ENCODE measurements around the gene ERP44. TPM values are rescaled to one million over a fixed set of nuclear protein-coding genes. Genes with fewer than 3 reads are reported as not detected.
"Not testable (repeated sequence)": the region's sequence is repeated elsewhere in the genome, so short reads cannot be mapped to it uniquely, and the experiment has no call there.

Gene ERP44
- total RNA-seq, 1 donor from 2014 or later: 19.3 TPM

- H3K36me3 Mint-ChIP-seq (ENCODE audit: unreplicated experiment): no peaks in the 10 kb centered on the region
- no peaks in the 10 kb centered on the region for H3K27me3 Mint-ChIP-seq (ENCODE audit: unreplicated experiment)
- no peak for DNase-seq
- H3K4me1 Mint-ChIP-seq (ENCODE audit: low read depth, unreplicated experiment): peaks cover 3% of the 10 kb centered on the region
- H3K9me3 Mint-ChIP-seq (ENCODE audit: unreplicated experiment): no peaks in the 10 kb centered on the region
- H3K4me3 Mint-ChIP-seq (ENCODE audit: unreplicated experiment): no peak overlapping the region
- TF ChIP-seq CTCF (IDR thresholded peaks at IDR 0.05; ENCODE audit: partially characterized antibody, unreplicated experiment): no peak
- H3K27ac Mint-ChIP-seq (ENCODE audit: unreplicated experiment): no peak overlapping the region
Observed at GRCh38 chr9:100012279-100012678, 86.5 kb downstream of the ERP44 start.

DNA sequence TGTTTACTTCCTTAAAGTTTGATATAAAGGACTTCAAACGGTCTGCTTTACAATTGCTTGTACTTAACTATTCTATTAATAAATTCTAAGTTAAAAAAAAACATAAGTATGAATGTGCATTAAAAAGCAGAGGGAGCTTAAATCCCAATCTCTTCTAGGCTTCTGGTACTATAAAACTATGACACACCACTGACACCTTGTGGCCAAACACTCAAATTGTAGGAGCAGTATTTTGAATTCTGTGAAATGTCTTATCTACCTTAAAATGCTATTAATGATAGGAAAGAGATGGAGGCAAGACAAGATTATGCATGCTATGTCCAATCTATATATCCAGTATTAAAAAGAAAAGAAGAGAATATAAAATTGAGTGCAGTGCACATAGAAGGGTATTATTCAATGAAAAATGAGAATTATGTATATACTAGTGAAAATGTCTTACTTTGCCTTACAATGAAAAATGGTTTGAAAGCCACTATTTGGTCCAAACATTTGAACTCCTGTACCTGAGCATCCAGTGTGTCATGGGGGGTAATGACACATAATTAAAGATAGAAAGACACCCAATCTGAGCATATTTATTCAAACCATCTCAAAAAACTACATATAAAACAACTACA, 87.6 kb downstream of the ERP44 start:
- Mint-ChIP-seq H3K9me3 (ENCODE audit: unreplicated experiment) (no peaks in the 10 kb centered on the region), H3K36me3 (ENCODE audit: unreplicated experiment) (no peaks in the 10 kb centered on the region), H3K27ac (ENCODE audit: unreplicated experiment) (no peak overlapping the region), H3K27me3 (ENCODE audit: unreplicated experiment) (no peaks in the 10 kb centered on the region), H3K4me1 (ENCODE audit: low read depth, unreplicated experiment) (peaks cover 4% of the 10 kb centered on the region), H3K4me3 (ENCODE audit: unreplicated experiment) (no peak overlapping the region)
- TF ChIP-seq CTCF (IDR thresholded peaks at IDR 0.05; ENCODE audit: partially characterized antibody, unreplicated experiment): peak; percentile 92
- no peak for DNase-seq

DNA sequence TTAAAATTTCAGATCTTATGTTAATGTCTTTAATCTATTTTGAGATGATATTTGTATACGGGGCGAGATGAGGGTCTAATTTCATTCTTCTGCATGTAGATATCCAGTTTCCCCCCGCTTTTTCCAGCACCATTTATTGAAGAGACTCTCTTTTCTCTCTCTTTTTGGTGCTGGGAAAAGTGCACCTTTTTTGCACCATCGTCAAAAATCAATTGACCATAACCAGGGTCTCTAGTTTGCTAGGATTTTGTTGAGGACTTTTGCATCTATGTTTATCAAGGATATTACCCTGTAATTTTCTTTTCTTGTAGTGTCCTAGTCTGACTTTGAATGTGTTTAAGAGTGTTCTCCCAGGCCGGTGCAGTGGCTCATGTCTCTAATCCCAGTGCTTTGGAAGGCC, 99.0 kb downstream of the ERP44 start:
- Mint-ChIP-seq H3K4me3 (ENCODE audit: unreplicated experiment) (no peak overlapping the region), H3K27me3 (ENCODE audit: unreplicated experiment) (no peaks in the 10 kb centered on the region), H3K9me3 (ENCODE audit: unreplicated experiment) (peaks cover 6% of the 10 kb centered on the region), H3K36me3 (ENCODE audit: unreplicated experiment) (peaks cover 34% of the 10 kb centered on the region), H3K27ac (ENCODE audit: unreplicated experiment) (no peak overlapping the region), H3K4me1 (ENCODE audit: low read depth, unreplicated experiment) (peaks cover 1% of the 10 kb centered on the region)
- TF ChIP-seq CTCF (IDR thresholded peaks at IDR 0.05; ENCODE audit: partially characterized antibody, unreplicated experiment): no peak
- DNase-seq: no peak

DNA sequence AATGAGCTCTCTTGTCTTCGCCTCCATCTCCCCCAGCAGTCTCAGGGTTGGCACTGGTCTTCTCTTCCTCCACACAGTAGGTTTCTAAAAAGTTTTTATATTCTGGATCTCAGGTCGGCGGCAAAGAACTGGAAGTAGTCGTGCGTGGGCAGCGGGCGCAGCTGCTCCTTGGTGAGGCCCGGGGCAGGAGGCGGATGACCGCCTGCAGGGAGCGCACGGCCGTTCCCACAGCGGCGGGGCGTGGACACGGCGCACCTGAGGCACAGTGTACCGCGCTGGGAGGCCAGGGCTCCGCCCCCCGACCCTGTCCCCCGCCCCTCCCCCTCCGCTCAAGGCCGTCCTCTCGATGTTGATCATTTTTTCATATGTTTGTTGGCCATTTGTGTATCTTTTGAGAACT, 99.9 kb downstream of the ERP44 start:
- TF ChIP-seq CTCF (IDR thresholded peaks at IDR 0.05; ENCODE audit: partially characterized antibody, unreplicated experiment): no peak
- no peak for DNase-seq
- Mint-ChIP-seq H3K9me3 (ENCODE audit: unreplicated experiment) (peaks cover 7% of the 10 kb centered on the region), H3K27me3 (ENCODE audit: unreplicated experiment) (no peaks in the 10 kb centered on the region), H3K27ac (ENCODE audit: unreplicated experiment) (no peak overlapping the region), H3K4me1 (ENCODE audit: low read depth, unreplicated experiment) (peaks cover 1% of the 10 kb centered on the region), H3K36me3 (ENCODE audit: unreplicated experiment) (peaks cover 34% of the 10 kb centered on the region), H3K4me3 (ENCODE audit: unreplicated experiment) (no peak overlapping the region)

GRCh38 chr9:99998266-99998665, 100.5 kb downstream of the ERP44 start:
- no peak for TF ChIP-seq CTCF (IDR thresholded peaks at IDR 0.05; ENCODE audit: partially characterized antibody, unreplicated experiment)
- Mint-ChIP-seq H3K9me3 (ENCODE audit: unreplicated experiment) (peaks cover 11% of the 10 kb centered on the region), H3K27me3 (ENCODE audit: unreplicated experiment) (no peaks in the 10 kb centered on the region), H3K36me3 (ENCODE audit: unreplicated experiment) (peaks cover 33% of the 10 kb centered on the region), H3K4me3 (ENCODE audit: unreplicated experiment) (peak overlapping the region; percentile 30), H3K4me1 (ENCODE audit: low read depth, unreplicated experiment) (peaks cover 1% of the 10 kb centered on the region), H3K27ac (ENCODE audit: unreplicated experiment) (peak overlapping the region; percentile 53)
- no peak for DNase-seq

DNA sequence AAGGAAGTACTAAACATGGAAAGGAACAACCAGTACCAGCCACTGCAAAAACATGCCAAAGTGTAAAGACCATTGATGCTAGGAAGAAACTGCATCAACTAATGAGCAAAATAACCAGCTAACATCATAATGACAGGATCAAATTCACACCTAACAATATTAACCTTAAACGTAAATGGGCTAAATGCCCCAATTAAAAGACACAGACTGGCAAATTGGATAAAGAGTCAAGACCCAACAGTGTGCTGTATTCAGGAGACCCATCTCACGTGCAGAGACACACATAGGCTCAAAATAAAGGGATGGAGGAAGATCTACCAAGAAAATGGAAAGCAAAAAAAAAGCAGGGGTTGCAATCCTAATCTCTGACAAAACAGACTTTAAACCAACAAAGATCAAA, 108.3 kb downstream of the ERP44 start:
- not testable (repeated sequence) for H3K9me3 Mint-ChIP-seq (ENCODE audit: unreplicated experiment); H3K4me1 Mint-ChIP-seq (ENCODE audit: low read depth, unreplicated experiment); DNase-seq; H3K27ac Mint-ChIP-seq (ENCODE audit: unreplicated experiment); H3K4me3 Mint-ChIP-seq (ENCODE audit: unreplicated experiment); H3K27me3 Mint-ChIP-seq (ENCODE audit: unreplicated experiment)
- peaks cover 36% of the 10 kb centered on the region for H3K36me3 Mint-ChIP-seq (ENCODE audit: unreplicated experiment)

Measured in glutamatergic neuron (in vitro differentiated cells).